Liver (tissue), 9 donors: ENCODE results near the gene MSL3. TPM values are rescaled to one million over a fixed set of nuclear protein-coding genes. Genes with fewer than 3 reads are reported as not detected.

Experiments used
- DNase-seq: peaks from one replicate; pipeline ENCODE4 v3.0.0-alpha.2; 2017; ENCODE audit warnings: low spot score
- H3K27ac ChIP-seq, 2 donors: one replicate each; pipeline ENCODE4 v1.7.0; 2013; ENCODE audit warnings: inconsistent platforms in 2 of 2, low read length in 2 of 2, control low read depth in 1 of 2, low read depth in 1 of 2, mild to moderate bottlenecking in 1 of 2
- H3K27me3 ChIP-seq, 4 donors: one replicate each; pipeline versions ENCODE4 v1.6.1 to v1.7.0; 2013; ENCODE audit warnings: low read length in 3 of 4, inconsistent platforms in 1 of 4, mild to moderate bottlenecking in 1 of 4, moderate library complexity in 1 of 4; ENCODE audit not compliant: control insufficient read depth in 4 of 4, insufficient read depth in 4 of 4
- H3K36me3 ChIP-seq, 4 donors: one replicate each; pipeline versions ENCODE4 v1.6.1 to v1.7.0; 2013; ENCODE audit warnings: low read length in 3 of 4, mild to moderate bottlenecking in 3 of 4, low read depth in 1 of 4, moderate library complexity in 1 of 4; ENCODE audit not compliant: control insufficient read depth in 4 of 4, insufficient read depth in 3 of 4
- H3K4me1 ChIP-seq, 4 donors: one replicate each; pipeline versions ENCODE4 v1.6.1 to v1.7.0; 2013; ENCODE audit warnings: low read length in 3 of 4, mild to moderate bottlenecking in 3 of 4, moderate library complexity in 1 of 4; ENCODE audit not compliant: control insufficient read depth in 4 of 4, insufficient read depth in 4 of 4
- H3K4me3 ChIP-seq, 3 donors: one replicate each; pipeline versions ENCODE4 v1.6.1 to v1.7.0; 2013; ENCODE audit warnings: low read length in 3 of 3, control low read depth in 1 of 3, low read depth in 1 of 3, mild to moderate bottlenecking in 1 of 3
- H3K9ac ChIP-seq, 2 donors: one replicate each; pipeline ENCODE4 v1.7.0; 2013; ENCODE audit warnings: low read length in 2 of 2, mild to moderate bottlenecking in 2 of 2, moderate library complexity in 2 of 2, control low read depth in 1 of 2, low read depth in 1 of 2
- H3K9me3 ChIP-seq, 4 donors: one replicate each; pipeline versions ENCODE4 v1.6.1 to v1.7.0; 2013; ENCODE audit warnings: low read length in 3 of 4; ENCODE audit not compliant: control insufficient read depth in 4 of 4
- EGR1 ChIP-seq, 2 donors: IDR thresholded peaks; 2 replicates each; pipeline ENCODE4 v1.6.1; 2016 to 2018; ENCODE audit warnings: antibody characterized with exemption in 2 of 2, low read depth in 2 of 2
- FOXA1 ChIP-seq: IDR thresholded peaks from 2 replicates; pipeline ENCODE4 v1.6.1; 2016; ENCODE audit warnings: antibody characterized with exemption
- FOXA2 ChIP-seq: IDR thresholded peaks from 2 replicates; pipeline ENCODE4 v1.6.1; 2016; ENCODE audit warnings: antibody characterized with exemption
- GABPA ChIP-seq, 2 donors: IDR thresholded peaks in 1 of 2; conservative IDR thresholded peaks in 1 of 2; 2 replicates each; pipeline ENCODE4 v1.6.1; 2016; ENCODE audit warnings: antibody characterized with exemption in 2 of 2, mild to moderate bottlenecking in 1 of 2, moderate library complexity in 1 of 2
- HNF4A ChIP-seq, 2 donors: conservative IDR thresholded peaks; 2 replicates each; pipeline ENCODE4 v1.6.1; 2016; ENCODE audit warnings: antibody characterized with exemption in 2 of 2, mild to moderate bottlenecking in 2 of 2
- HNF4G ChIP-seq: IDR thresholded peaks from 2 replicates; pipeline ENCODE4 v1.6.1; 2016; ENCODE audit warnings: antibody characterized with exemption
- JUND ChIP-seq, 2 donors: IDR thresholded peaks; 2 replicates each; pipeline ENCODE4 v1.6.1; 2016; ENCODE audit warnings: antibody characterized with exemption in 2 of 2
- MAX ChIP-seq: IDR thresholded peaks from 2 replicates; pipeline ENCODE4 v1.6.1; 2016; ENCODE audit warnings: antibody characterized with exemption
- NR2F2 ChIP-seq: IDR thresholded peaks from 2 replicates; pipeline ENCODE4 v1.6.1; 2016; ENCODE audit warnings: antibody characterized with exemption
- RAD21 ChIP-seq, 2 donors: IDR thresholded peaks; 2 replicates each; pipeline ENCODE4 v1.6.1; 2016; ENCODE audit warnings: antibody characterized with exemption in 2 of 2, mild to moderate bottlenecking in 2 of 2
- RXRA ChIP-seq, 2 donors: IDR thresholded peaks; 2 replicates each; pipeline ENCODE4 v1.6.1; 2017 to 2018; ENCODE audit warnings: antibody characterized with exemption in 2 of 2, mild to moderate bottlenecking in 1 of 2
- SP1 ChIP-seq: IDR thresholded peaks from 2 replicates; pipeline ENCODE4 v1.6.1; 2018; ENCODE audit warnings: antibody characterized with exemption, mild to moderate bottlenecking
- TAF1 ChIP-seq: conservative IDR thresholded peaks from 2 replicates; pipeline ENCODE4 v1.6.1; 2016; ENCODE audit warnings: antibody characterized with exemption, mild to moderate bottlenecking
- YY1 ChIP-seq: IDR thresholded peaks from 2 replicates; pipeline ENCODE4 v1.6.1; 2016; ENCODE audit warnings: antibody characterized with exemption, mild to moderate bottlenecking
- ZBTB33 ChIP-seq: IDR thresholded peaks from 2 replicates; pipeline ENCODE4 v1.6.1; 2016; ENCODE audit warnings: antibody characterized with exemption
- WGBS: extraction: QIAGEN DNeasy Blood & Tissue Kit; methylation state at CpG from one replicate; pipeline ENCODE4 v1.1.7; 2013; 5-methylcytosine and 5-hydroxymethylcytosine counted together
- polyA plus RNA-seq, 2 donors: library from polyadenylated mRNA; stranded (reverse) in 1 of 2; unstranded in 1 of 2; fragments of 200-250 nt in 1 of 2; fragments of >200 nt in 1 of 2; fragmentation: Nextera tagmentation in 1 of 2; extraction: Ambion mirVana in 1 of 2; gene quantifications; one replicate each; pipeline versions ENCODE4 v1.2.1 to v1.2.3, GENCODE V29; 2013 to 2015
- total RNA-seq, 2 donors: library from RNA; depleted of rRNA; stranded (reverse); fragments of >200 nt; gene quantifications; one replicate each; pipeline ENCODE4 v1.2.3, GENCODE V29; 2014
- TF ChIP-seq, protein P1 (sequence below): IDR thresholded peaks from 2 replicates; pipeline ENCODE4 v1.6.1; 2016; ENCODE audit warnings: antibody characterized with exemption, mild to moderate bottlenecking
- TF ChIP-seq, protein P2 (sequence below): IDR thresholded peaks from 2 replicates; pipeline ENCODE4 v1.6.1; 2016; ENCODE audit warnings: antibody characterized with exemption
- TF ChIP-seq, protein P3 (sequence below): fragments of 150-350 bp; IDR thresholded peaks from 2 replicates; pipeline ENCODE4 v1.5.1; 2017; ENCODE audit warnings: improper control_type of control experiment, low read depth, low read length; ENCODE audit not compliant: missing input control
- donor health status: healthy.
- donor health status: healthy.
- donor health status: healthy.
- donor health status: healthy.
- donor health status: healthy.

Gene MSL3
- total and polyA plus RNA-seq, 4 donors: 7.3 to 13.6 (median 8.9) TPM

- Histone ChIP-seq H3K9me3 (no peaks in the 10 kb centered on the region), H3K4me1 (no peaks in the 10 kb centered on the region), H3K27me3 (no peaks in the 10 kb centered on the region), H3K27ac (no peak overlapping the region), H3K36me3 (peaks cover 0 to under 1% (median under 1%) of the 10 kb centered on the region in 4 donors), H3K9ac (no peak overlapping the region), H3K4me3 (no peak overlapping the region)
- TF ChIP-seq MAX (no peak), NR2F2 (no peak), RXRA (IDR thresholded peaks at IDR 0.05) (no peak), ZBTB33 (no peak), RAD21 (IDR thresholded peaks at IDR 0.05) (no peak), SP1 (no peak), EGR1 (IDR thresholded peaks at IDR 0.05; ENCODE audit: low read depth in 2 of 2) (no peak), TAF1 (no peak), HNF4G (no peak), FOXA2 (no peak), FOXA1 (no peak), GABPA (IDR thresholded peaks at IDR 0.05 in 1 of 2, conservative IDR thresholded peaks at IDR 0.05 in 1 of 2) (no peak), HNF4A (conservative IDR thresholded peaks at IDR 0.05) (no peak)
- TF ChIP-seq, protein P1, sequence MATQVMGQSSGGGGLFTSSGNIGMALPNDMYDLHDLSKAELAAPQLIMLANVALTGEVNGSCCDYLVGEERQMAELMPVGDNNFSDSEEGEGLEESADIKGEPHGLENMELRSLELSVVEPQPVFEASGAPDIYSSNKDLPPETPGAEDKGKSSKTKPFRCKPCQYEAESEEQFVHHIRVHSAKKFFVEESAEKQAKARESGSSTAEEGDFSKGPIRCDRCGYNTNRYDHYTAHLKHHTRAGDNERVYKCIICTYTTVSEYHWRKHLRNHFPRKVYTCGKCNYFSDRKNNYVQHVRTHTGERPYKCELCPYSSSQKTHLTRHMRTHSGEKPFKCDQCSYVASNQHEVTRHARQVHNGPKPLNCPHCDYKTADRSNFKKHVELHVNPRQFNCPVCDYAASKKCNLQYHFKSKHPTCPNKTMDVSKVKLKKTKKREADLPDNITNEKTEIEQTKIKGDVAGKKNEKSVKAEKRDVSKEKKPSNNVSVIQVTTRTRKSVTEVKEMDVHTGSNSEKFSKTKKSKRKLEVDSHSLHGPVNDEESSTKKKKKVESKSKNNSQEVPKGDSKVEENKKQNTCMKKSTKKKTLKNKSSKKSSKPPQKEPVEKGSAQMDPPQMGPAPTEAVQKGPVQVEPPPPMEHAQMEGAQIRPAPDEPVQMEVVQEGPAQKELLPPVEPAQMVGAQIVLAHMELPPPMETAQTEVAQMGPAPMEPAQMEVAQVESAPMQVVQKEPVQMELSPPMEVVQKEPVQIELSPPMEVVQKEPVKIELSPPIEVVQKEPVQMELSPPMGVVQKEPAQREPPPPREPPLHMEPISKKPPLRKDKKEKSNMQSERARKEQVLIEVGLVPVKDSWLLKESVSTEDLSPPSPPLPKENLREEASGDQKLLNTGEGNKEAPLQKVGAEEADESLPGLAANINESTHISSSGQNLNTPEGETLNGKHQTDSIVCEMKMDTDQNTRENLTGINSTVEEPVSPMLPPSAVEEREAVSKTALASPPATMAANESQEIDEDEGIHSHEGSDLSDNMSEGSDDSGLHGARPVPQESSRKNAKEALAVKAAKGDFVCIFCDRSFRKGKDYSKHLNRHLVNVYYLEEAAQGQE: no peak
- TF ChIP-seq, protein P2, sequence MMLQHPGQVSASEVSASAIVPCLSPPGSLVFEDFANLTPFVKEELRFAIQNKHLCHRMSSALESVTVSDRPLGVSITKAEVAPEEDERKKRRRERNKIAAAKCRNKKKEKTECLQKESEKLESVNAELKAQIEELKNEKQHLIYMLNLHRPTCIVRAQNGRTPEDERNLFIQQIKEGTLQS: no peak
- no peak for DNase-seq
- WGBS: 100% methylated on average over 2 of the region's 2 CpGs
These were observed 23.1 kb downstream of the MSL3 start for GRCh38 chrX:11781133-11781532.

- Histone ChIP-seq H3K9me3 (no peaks in the 10 kb centered on the region), H3K9ac (no peak overlapping the region), H3K27me3 (no peaks in the 10 kb centered on the region), H3K27ac (no peak overlapping the region), H3K4me1 (no peaks in the 10 kb centered on the region), H3K36me3 (no peaks in the 10 kb centered on the region), H3K4me3 (no peak overlapping the region)
- DNase-seq: no peak
- WGBS: 95% methylated on average over 3 of the region's 3 CpGs
- TF ChIP-seq JUND (IDR thresholded peaks at IDR 0.05) (no peak), NR2F2 (no peak), ZBTB33 (no peak), HNF4A (conservative IDR thresholded peaks at IDR 0.05) (no peak), FOXA1 (no peak), SP1 (no peak), MAX (no peak), HNF4G (no peak), TAF1 (no peak), FOXA2 (no peak), RXRA (IDR thresholded peaks at IDR 0.05) (no peak), EGR1 (IDR thresholded peaks at IDR 0.05; ENCODE audit: low read depth in 2 of 2) (no peak), GABPA (IDR thresholded peaks at IDR 0.05 in 1 of 2, conservative IDR thresholded peaks at IDR 0.05 in 1 of 2) (no peak), YY1 (no peak), RAD21 (IDR thresholded peaks at IDR 0.05) (no peak)
- TF ChIP-seq, protein P2: no peak
- TF ChIP-seq, protein P3, sequence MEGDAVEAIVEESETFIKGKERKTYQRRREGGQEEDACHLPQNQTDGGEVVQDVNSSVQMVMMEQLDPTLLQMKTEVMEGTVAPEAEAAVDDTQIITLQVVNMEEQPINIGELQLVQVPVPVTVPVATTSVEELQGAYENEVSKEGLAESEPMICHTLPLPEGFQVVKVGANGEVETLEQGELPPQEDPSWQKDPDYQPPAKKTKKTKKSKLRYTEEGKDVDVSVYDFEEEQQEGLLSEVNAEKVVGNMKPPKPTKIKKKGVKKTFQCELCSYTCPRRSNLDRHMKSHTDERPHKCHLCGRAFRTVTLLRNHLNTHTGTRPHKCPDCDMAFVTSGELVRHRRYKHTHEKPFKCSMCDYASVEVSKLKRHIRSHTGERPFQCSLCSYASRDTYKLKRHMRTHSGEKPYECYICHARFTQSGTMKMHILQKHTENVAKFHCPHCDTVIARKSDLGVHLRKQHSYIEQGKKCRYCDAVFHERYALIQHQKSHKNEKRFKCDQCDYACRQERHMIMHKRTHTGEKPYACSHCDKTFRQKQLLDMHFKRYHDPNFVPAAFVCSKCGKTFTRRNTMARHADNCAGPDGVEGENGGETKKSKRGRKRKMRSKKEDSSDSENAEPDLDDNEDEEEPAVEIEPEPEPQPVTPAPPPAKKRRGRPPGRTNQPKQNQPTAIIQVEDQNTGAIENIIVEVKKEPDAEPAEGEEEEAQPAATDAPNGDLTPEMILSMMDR: no peak
These were observed 23.8 kb downstream of the MSL3 start for GRCh38 chrX:11781734-11782370.
